ENCODE measurements around the gene MFN2.
A peak's percentile ranks its signal among the peaks of the same experiment; 100 is the strongest.
"Not testable (repeated sequence)": the region's sequence is repeated elsewhere in the genome, so short reads cannot be mapped to it uniquely, and the experiment has no call there.

Gene MFN2

DNA sequence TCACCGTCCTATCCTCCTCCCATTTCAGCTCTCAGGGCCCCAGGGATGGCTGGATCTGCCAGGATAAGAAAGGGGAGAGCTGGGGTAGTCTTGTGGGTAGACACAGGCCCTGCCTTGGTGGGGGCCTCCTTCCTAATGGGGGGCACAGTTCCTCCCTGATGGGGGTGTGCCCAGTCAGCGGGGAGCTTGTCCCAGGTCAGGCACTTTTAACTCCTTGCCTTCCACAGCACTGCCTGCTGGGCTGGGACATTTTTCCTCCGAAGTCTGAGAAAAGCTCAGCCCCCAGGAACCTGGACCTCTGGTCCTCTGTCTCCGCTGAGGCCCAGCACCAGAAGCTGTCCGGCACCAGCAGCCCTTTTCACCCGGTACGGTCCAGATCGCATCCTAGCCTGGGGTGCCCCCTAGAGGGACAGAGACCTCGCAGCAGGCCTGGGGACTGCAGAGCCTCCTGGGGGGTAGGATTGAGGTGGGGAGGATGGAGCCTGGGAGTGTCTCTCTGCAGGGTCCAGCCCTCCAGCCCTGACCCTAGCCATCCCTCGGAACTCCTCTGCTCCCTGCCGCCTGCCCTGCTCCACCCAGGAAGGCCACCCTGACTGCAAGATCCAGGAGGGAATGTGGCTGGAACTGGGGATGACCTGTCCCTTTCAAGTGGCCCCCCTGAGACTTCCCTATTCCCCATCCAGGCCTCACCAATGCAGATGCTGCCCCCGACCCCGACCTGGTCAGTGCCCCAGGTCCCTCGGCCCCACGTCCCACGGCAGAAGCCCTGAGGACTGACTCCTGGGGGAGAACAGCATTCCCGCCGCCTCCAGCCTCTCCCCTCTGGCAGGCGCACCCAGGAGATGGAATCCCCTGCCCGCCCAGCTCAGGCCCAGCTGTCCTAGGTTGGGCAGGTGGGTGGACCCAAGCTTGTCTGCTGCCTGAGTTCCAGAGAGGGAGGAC, 51.1 kb downstream of the MFN2 start:
- peak; percentile 60 to 80 for DNase-seq
- no peak for TF ChIP-seq GATA1 (IDR thresholded peaks at IDR 0.05; ENCODE audit: low read depth, low read length)
- TF ChIP-seq POLR2A (IDR thresholded peaks at IDR 0.05; ENCODE audit: low read length) = no peak

GRCh38 chr1:12032161-12032621, 51.9 kb downstream of the MFN2 start:
- no peak for DNase-seq
- TF ChIP-seq GATA1 (IDR thresholded peaks at IDR 0.05; ENCODE audit: low read depth, low read length) (no peak), POLR2A (IDR thresholded peaks at IDR 0.05; ENCODE audit: low read length) (no peak)

DNA sequence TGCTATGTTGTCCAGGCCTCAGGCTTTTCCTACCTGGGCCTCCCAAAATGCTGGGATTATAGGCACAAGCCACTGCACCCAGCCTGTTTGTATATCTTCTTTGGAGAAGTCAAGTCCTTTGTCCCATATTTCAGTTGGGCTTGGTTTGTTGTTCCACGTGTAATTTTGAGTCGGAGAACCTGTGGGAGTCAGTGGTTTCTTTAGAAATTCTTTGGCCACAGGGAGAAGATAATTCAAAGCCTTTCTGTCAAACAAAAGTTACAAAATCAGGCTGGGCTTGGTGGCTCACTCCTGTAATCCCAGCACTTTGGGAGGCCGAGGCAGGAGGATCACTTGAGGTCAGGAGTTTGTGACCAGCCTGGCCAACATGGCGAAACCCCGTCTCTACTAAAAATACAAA, 53.2 kb downstream of the MFN2 start:
- DNase-seq = not testable (repeated sequence)

DNA sequence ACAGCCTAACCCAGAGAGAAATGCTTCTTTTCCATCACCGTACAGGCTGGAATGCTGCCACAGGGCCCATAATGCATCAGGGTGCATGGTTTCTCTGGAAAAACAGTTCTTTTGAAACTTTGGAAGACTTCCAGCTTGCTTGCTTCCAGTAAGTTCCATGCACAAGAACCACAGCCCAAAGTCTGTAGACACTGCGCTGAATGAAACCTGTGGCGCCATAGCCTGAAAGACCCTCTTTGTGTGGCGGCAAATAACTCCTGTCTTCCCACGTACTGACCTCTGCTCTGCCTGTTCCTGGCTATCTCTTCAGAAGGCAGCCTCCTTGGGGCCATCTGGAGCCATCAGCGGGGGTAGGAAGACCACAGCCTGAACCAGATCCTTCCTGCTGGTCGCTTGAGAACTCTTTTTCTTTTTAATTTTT, 54.1 kb downstream of the MFN2 start:
- no peak for DNase-seq
- TF ChIP-seq GATA1 (IDR thresholded peaks at IDR 0.05; ENCODE audit: low read depth, low read length) (no peak), POLR2A (IDR thresholded peaks at IDR 0.05; ENCODE audit: low read length) (no peak)

- no peak for TF ChIP-seq GATA1 (IDR thresholded peaks at IDR 0.05; ENCODE audit: low read depth, low read length)
- TF ChIP-seq POLR2A (IDR thresholded peaks at IDR 0.05; ENCODE audit: low read length) = no peak
- no peak for DNase-seq
These were observed 55.1 kb downstream of the MFN2 start for GRCh38 chr1:12035312-12035711.

- TF ChIP-seq GATA1 (IDR thresholded peaks at IDR 0.05; ENCODE audit: low read depth, low read length) (no peak), POLR2A (IDR thresholded peaks at IDR 0.05; ENCODE audit: low read length) (no peak)
These were observed 57.5 kb downstream of the MFN2 start for GRCh38 chr1:12037486-12038355.

DNA sequence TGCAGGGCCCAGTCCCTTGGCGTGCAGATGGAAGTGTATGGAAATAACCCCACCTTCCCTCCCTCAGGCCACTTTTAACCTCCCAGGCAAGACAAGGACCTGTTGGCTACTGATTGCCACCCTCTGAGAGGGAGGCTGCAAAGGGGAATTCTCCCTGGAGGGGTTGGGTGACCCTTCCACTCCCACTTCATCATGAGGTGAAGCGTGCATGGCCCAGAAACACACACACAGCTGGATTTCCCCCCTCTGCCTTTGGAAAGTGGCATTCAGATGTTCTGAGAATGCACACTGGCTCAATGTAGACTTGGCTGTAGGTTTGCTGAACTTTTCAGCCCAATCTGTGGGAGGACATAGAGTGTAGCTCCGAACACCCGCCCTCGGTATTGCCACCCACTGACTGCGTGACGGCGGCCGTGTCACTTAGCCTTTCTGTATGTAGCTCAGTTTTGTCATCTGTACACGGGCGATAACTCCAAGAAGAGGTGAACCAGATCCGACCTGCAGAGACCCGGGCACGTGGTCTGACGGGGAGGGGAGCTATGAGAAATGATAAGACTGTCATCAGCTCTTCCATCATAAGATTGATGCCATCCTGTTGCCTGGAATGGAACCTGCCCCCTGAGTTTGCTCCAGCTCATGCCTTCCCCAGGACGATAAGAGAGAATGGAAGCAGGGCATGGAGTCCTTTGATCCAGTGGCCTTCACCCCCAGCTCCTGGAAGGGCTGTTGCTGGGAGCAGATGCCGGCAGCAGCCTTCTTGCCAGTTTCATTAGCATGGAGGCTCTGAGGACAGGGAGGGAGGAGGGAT, 58.3 kb downstream of the MFN2 start:
- no peak for DNase-seq
- TF ChIP-seq GATA1 (IDR thresholded peaks at IDR 0.05; ENCODE audit: low read depth, low read length) = no peak
- TF ChIP-seq POLR2A (IDR thresholded peaks at IDR 0.05; ENCODE audit: low read length) = no peak

More at GRCh38 chr1:12037486-12038355, 57.5 kb downstream of the MFN2 start:
- no peak for DNase-seq

GRCh38 chr1:12039164-12039525, 58.9 kb downstream of the MFN2 start:
- TF ChIP-seq POLR2A (IDR thresholded peaks at IDR 0.05; ENCODE audit: low read length) (no peak), GATA1 (IDR thresholded peaks at IDR 0.05; ENCODE audit: low read depth, low read length) (no peak)
- DNase-seq = no peak

DNA sequence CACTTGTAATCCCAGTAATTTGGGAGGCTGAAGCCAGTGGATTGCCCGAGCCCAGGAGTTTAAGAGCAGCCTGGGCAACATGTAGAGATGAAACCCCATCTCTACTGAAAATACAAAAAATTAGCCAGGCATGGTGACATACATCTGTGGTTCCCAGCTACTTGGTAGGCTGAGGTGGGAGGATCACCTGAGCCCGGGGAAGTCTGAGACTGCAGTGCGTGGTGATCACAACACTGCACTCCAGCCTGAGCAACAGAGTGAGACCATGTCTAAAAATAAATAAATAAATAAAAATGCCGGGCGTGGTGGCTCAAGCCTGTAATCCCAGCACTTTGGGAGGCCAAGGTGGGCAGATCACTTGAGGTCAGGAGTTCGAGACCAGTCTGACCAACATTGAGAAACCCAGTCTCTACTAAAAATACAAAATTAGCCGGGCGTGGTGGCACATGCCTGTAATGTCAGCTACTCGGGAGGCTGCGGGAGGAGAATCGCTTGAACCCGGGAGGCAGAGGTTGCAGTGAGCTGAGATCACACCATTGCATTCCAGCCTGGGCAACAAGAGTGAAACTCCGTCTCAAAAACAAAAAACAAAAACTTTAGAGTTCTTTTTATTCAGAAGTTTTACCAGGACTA, 59.7 kb downstream of the MFN2 start:
- not testable (repeated sequence) for DNase-seq

DNA sequence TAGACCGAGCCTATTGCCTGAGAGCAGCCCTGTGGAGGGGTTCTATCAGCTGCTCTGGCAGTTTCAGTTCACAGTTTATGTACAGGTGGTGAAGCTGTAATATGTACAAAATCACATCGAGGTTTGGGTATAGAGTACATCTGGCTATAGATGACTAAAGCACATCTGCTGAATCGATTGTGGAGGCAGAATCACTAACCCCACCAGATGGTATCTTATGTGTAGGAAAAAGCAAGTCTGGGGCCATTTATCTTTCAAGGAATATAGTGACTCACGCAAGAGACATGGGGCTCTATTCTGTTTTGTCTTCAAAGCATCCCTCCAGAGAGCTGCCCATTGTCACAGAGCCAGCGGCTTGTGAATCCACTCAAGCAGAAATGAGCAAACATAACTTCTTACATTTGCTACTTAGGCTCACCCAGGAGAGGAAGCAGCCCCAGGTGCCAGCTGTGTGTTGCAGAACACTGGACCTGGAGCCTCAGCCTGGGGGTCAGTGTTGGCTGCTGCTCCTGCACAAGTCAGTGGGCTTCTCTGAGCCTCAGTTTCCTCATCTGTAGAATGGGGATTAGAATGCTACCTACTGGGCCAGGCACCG, 60.3 kb downstream of the MFN2 start:
- no peak for DNase-seq
- TF ChIP-seq GATA1 (IDR thresholded peaks at IDR 0.05; ENCODE audit: low read depth, low read length) (no peak), POLR2A (IDR thresholded peaks at IDR 0.05; ENCODE audit: low read length) (no peak)

DNA sequence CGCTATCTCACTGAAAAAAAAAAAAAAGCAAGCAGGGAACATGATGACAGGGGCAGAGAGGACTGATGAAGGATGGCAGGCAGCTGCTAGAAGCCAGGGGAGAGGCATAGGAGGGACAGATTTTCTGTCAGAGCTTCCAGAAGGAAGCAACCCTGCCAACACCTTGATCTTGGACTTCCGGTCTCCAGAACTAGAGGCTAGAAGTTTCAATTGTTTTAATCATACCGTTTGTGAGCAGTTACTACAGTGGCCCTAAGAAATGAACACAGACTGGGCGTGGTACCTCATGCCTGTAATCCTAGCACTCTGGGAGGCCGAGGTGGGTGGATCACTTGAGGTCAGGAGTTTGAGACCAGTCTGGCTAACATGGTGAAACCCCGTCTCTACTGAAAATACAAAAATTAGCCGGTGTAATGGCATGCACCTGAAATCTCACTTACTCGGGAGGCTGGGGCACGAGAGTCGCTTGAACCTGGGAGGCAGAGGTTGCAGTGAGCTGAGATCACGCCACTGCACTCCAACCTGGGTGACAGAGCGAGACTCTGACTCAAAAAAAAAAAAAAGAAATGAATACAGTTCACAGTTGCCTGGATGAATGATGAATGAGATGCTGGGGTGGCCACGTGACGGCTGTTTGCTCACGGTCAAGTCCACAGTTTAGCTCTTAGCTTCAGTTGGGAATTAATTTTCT, 64.1 kb downstream of the MFN2 start:
- DNase-seq = not testable (repeated sequence)

- TF ChIP-seq POLR2A (IDR thresholded peaks at IDR 0.05; ENCODE audit: low read length) (no peak), GATA1 (IDR thresholded peaks at IDR 0.05; ENCODE audit: low read depth, low read length) (no peak)
These were observed 66.5 kb downstream of the MFN2 start for GRCh38 chr1:12046749-12047119.

More at GRCh38 chr1:12046749-12047119, 66.5 kb downstream of the MFN2 start:
- DNase-seq = no peak

Data from erythroblast (primary cell).